WTC11 (cell line): ENCODE data around the gene BMP6. TPM values are rescaled to one million over a fixed set of nuclear protein-coding genes. Genes with fewer than 3 reads are reported as not detected.

Experiments
- ATAC-seq: fragments of 200-7000 bp; cut with Tn5 transposase; 2 replicates; pipeline ENCODE4 v1.10.0; 2021; ENCODE audit warnings: mild to moderate bottlenecking, moderate library complexity
- CTCF ChIA-PET: fragments of 300-600 bp; sonication (Branson Sonifier 250); formaldehyde crosslinking; loops from one replicate; lab custom pipeline; 2021; ENCODE audit warnings: antibody characterized with exemption; lab: Charles Lee
- POLR2A ChIA-PET: fragments of 350-600 bp; sonication (Branson Sonifier 250); formaldehyde crosslinking; loops from one replicate; lab custom pipeline; 2021; ENCODE audit warnings: antibody characterized with exemption; lab: Charles Lee
- DNase-seq: peaks from one replicate; pipeline ENCODE4 v3.0.0; 2021; ENCODE audit warnings: low spot score
- H3K27ac Mint-ChIP-seq: 2 replicates; pipeline ENCODE4 v1.8.0; 2021; ENCODE audit warnings: mixed read lengths
- H3K27me3 Mint-ChIP-seq: 2 replicates; pipeline ENCODE4 v1.8.0; 2021; ENCODE audit warnings: low read depth, mild to moderate bottlenecking, moderate library complexity, mixed read lengths
- H3K36me3 Mint-ChIP-seq: 2 replicates; pipeline ENCODE4 v1.8.0; 2021; ENCODE audit warnings: mixed read lengths
- H3K4me1 Mint-ChIP-seq: 2 replicates; pipeline ENCODE4 v1.8.0; 2022; ENCODE audit warnings: mixed read lengths
- H3K4me3 Mint-ChIP-seq: 2 replicates; pipeline ENCODE4 v1.8.0; 2021; ENCODE audit warnings: mild to moderate bottlenecking, moderate library complexity, mixed read lengths
- H3K9me3 Mint-ChIP-seq: 2 replicates; pipeline ENCODE4 v1.8.0; 2021; ENCODE audit warnings: mixed read lengths
- CBFB ChIP-seq: sonication (generic); formaldehyde crosslinking; IDR thresholded peaks from 2 replicates; pipeline ENCODE4 v1.8.1; 2022; ENCODE audit warnings: mild to moderate bottlenecking, low read depth, missing genetic modification reagents
- CREM ChIP-seq: sonication (generic); formaldehyde crosslinking; IDR thresholded peaks from 2 replicates; pipeline ENCODE4 v1.8.1; 2022; ENCODE audit warnings: mild to moderate bottlenecking, missing genetic modification reagents, moderate library complexity
- ERG ChIP-seq: fragments of 250-450 bp; sonication (Bioruptor Pico); IDR thresholded peaks from 2 replicates; pipeline ENCODE4 v1.8.0; 2021; ENCODE audit warnings: mild to moderate bottlenecking
- ETV6 ChIP-seq: sonication (generic); formaldehyde crosslinking; IDR thresholded peaks from 2 replicates; pipeline ENCODE4 v1.8.1; 2022; ENCODE audit warnings: mild to moderate bottlenecking, missing genetic modification reagents
- FOXK1 ChIP-seq: sonication (generic); formaldehyde crosslinking; IDR thresholded peaks from 2 replicates; pipeline ENCODE4 v1.8.0; 2022; ENCODE audit warnings: mild to moderate bottlenecking, moderate library complexity, missing genetic modification reagents
- GRHL2 ChIP-seq: fragments of 250-450 bp; sonication (Bioruptor Pico); IDR thresholded peaks from 2 replicates; pipeline ENCODE4 v1.8.0; 2022; ENCODE audit warnings: mild to moderate bottlenecking, moderate library complexity; ENCODE audit not compliant: insufficient replicate concordance, severe bottlenecking
- KAT7 ChIP-seq: sonication (generic); formaldehyde crosslinking; IDR thresholded peaks from 2 replicates; pipeline ENCODE4 v1.8.1; 2023; ENCODE audit warnings: missing genetic modification reagents, mild to moderate bottlenecking, borderline replicate concordance
- MXD4 ChIP-seq: fragments of 250-450 bp; sonication (Bioruptor Pico); IDR thresholded peaks from 2 replicates; pipeline ENCODE4 v1.8.0; 2021; ENCODE audit warnings: mild to moderate bottlenecking, moderate library complexity, borderline replicate concordance
- NR3C1 ChIP-seq: sonication (generic); formaldehyde crosslinking; conservative IDR thresholded peaks from 2 replicates; pipeline ENCODE4 v1.8.1; 2023; ENCODE audit warnings: low read depth, mild to moderate bottlenecking, missing genetic modification reagents
- OVOL2 ChIP-seq: fragments of 250-450 bp; sonication (Bioruptor Pico); IDR thresholded peaks from 2 replicates; pipeline ENCODE4 v1.9.0; 2021; ENCODE audit warnings: mild to moderate bottlenecking, borderline replicate concordance
- SMAD3 ChIP-seq: sonication (generic); formaldehyde crosslinking; IDR thresholded peaks from 2 replicates; pipeline ENCODE4 v1.8.0; 2022; ENCODE audit warnings: missing genetic modification reagents, mild to moderate bottlenecking, borderline replicate concordance
- SMAD4 ChIP-seq: sonication (generic); formaldehyde crosslinking; IDR thresholded peaks from 2 replicates; pipeline ENCODE4 v1.8.0; 2022; ENCODE audit warnings: mild to moderate bottlenecking, missing genetic modification reagents
- SP1 ChIP-seq: sonication (generic); formaldehyde crosslinking; conservative IDR thresholded peaks from 2 replicates; pipeline ENCODE4 v1.8.1; 2022; ENCODE audit warnings: missing genetic modification reagents
- ZBTB21 ChIP-seq: sonication (generic); formaldehyde crosslinking; IDR thresholded peaks from 2 replicates; pipeline ENCODE4 v1.8.1; 2023; ENCODE audit warnings: mild to moderate bottlenecking, missing genetic modification reagents, borderline replicate concordance
- ZMAT4 ChIP-seq: fragments of 250-450 bp; sonication (Bioruptor Pico); IDR thresholded peaks from 2 replicates; pipeline ENCODE4 v1.9.0; 2021; ENCODE audit warnings: mild to moderate bottlenecking
- ZNF121 ChIP-seq: sonication (generic); formaldehyde crosslinking; IDR thresholded peaks from 2 replicates; pipeline ENCODE4 v1.8.0; 2023; ENCODE audit warnings: missing genetic modification reagents
- ZNF138 ChIP-seq: sonication (generic); formaldehyde crosslinking; conservative IDR thresholded peaks from 2 replicates; pipeline ENCODE4 v1.8.1; 2022; ENCODE audit warnings: mild to moderate bottlenecking, moderate library complexity, missing genetic modification reagents
- total RNA-seq: library from RNA; stranded (reverse); gene quantifications from 3 replicates; pipeline ENCODE4 v1.2.3, GENCODE V29; 2021
- TF ChIP-seq, protein P1 (sequence below): sonication (generic); formaldehyde crosslinking; IDR thresholded peaks from 2 replicates; pipeline ENCODE4 v1.8.1; 2023; ENCODE audit warnings: mild to moderate bottlenecking, missing genetic modification reagents
- TF ChIP-seq, protein P2 (sequence below): sonication (generic); formaldehyde crosslinking; IDR thresholded peaks from 2 replicates; pipeline ENCODE4 v1.8.1; 2022; ENCODE audit warnings: low read depth, mild to moderate bottlenecking, moderate library complexity, missing genetic modification reagents, borderline replicate concordance
- TF ChIP-seq, protein P3 (sequence below): sonication (generic); formaldehyde crosslinking; IDR thresholded peaks from 2 replicates; pipeline ENCODE4 v1.8.1; 2023; ENCODE audit warnings: mild to moderate bottlenecking, missing genetic modification reagents, moderate library complexity
- TF ChIP-seq, protein P4 (sequence below): sonication (generic); formaldehyde crosslinking; IDR thresholded peaks from 2 replicates; pipeline ENCODE4 v1.8.0; 2022; ENCODE audit warnings: missing genetic modification reagents

BMP6 gene
- total RNA-seq, 1 experiment from 2014 or later = 1.0 TPM

DNA sequence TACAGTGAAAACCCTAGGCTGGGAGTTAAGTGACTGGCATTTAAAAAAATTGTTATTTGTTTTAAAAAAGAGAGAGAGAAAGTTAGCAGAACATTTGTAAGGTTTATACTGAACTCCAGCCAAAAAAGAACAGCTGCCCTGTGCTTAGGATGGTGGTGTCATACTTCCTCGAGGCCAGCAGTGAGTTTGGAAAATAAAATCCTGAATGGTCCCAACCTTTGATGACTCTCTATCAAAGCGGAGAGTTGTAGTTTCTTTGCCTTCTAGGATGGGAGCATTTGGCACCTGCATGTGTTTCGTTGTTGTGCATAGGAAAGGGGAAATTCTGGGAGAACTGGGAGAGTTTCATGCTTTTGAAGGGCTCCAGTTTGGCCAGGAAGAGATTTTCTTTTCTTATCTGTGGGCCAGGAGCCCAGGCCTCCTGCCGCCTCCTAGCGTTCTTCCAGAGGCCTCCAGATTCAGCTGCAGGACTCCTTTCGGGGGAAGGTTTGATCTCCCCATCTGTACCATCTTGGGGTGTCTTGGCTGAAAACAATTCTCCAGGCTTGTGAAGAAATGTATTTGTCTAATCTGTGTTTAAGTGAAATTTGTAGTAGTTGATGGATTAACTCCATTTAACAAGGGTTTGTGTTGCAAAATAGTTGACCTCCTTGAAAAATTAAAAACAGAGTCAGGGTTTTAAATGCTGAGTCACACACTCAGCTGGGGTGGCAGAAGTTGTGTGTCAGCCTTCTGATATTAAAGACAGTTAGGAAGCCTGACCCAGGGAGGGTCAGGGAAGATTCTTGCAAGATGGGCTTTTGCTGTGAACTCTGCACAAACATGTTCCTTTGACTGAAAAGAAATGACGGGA lies 121.3 kb downstream of the BMP6 start:
- Mint-ChIP-seq H3K36me3 (peaks cover 21% of the 10 kb centered on the region), H3K4me1 (peaks cover 11% of the 10 kb centered on the region), H3K27ac (no peak overlapping the region), H3K4me3 (no peak overlapping the region), H3K27me3 (0 out of 2 replicates have a peak, but pooled peaks cover 4% of the 10 kb centered on the region), H3K9me3 (peaks cover 33% of the 10 kb centered on the region)
- ATAC-seq = no peak; the same call in 1 of the 2 replicates
- ChIA-PET CTCF (interaction anchor here (0.8 to 2.9 kb wide), 3 partner anchors 87 to 124 kb away, joined by 4 to 8 read pairs (median 4); no protein-coding TSS in a partner anchor), POLR2A (no interaction called here)
- no peak for TF ChIP-seq ZNF138 (CRISPR knock-in tag)
- no peak for TF ChIP-seq ERG
- no peak for TF ChIP-seq SMAD3 (CRISPR knock-in tag)
- TF ChIP-seq, protein P1, sequence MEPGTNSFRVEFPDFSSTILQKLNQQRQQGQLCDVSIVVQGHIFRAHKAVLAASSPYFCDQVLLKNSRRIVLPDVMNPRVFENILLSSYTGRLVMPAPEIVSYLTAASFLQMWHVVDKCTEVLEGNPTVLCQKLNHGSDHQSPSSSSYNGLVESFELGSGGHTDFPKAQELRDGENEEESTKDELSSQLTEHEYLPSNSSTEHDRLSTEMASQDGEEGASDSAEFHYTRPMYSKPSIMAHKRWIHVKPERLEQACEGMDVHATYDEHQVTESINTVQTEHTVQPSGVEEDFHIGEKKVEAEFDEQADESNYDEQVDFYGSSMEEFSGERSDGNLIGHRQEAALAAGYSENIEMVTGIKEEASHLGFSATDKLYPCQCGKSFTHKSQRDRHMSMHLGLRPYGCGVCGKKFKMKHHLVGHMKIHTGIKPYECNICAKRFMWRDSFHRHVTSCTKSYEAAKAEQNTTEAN (CRISPR knock-in tag) = no peak
- no peak for TF ChIP-seq CREM (CRISPR knock-in tag)
- no peak for TF ChIP-seq SMAD4 (CRISPR knock-in tag)
- TF ChIP-seq KAT7 (CRISPR knock-in tag) = no peak
- no peak for TF ChIP-seq NR3C1 (CRISPR knock-in tag)
- TF ChIP-seq GRHL2 (CRISPR knock-in tag) = no peak
- TF ChIP-seq OVOL2 (CRISPR knock-in tag) = no peak
- no peak for TF ChIP-seq ETV6
- TF ChIP-seq FOXK1 (CRISPR knock-in tag) = no peak
- TF ChIP-seq CBFB (CRISPR knock-in tag) = no peak
- TF ChIP-seq, protein P2, sequence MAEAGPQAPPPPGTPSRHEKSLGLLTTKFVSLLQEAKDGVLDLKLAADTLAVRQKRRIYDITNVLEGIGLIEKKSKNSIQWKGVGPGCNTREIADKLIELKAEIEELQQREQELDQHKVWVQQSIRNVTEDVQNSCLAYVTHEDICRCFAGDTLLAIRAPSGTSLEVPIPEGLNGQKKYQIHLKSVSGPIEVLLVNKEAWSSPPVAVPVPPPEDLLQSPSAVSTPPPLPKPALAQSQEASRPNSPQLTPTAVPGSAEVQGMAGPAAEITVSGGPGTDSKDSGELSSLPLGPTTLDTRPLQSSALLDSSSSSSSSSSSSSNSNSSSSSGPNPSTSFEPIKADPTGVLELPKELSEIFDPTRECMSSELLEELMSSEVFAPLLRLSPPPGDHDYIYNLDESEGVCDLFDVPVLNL (CRISPR knock-in tag) = no peak
- TF ChIP-seq ZNF121 (CRISPR knock-in tag) = no peak
- no peak for DNase-seq

GRCh38 chr6:7848229-7848628 lies 122.3 kb downstream of the BMP6 start:
- CTCF ChIA-PET = interaction anchor here (2.9 kb wide), 1 partner anchor 125 kb away, joined by 8 read pairs; no protein-coding TSS in a partner anchor
- ATAC-seq = no peak
- peaks cover 41% of the 10 kb centered on the region for H3K9me3 Mint-ChIP-seq

DNA sequence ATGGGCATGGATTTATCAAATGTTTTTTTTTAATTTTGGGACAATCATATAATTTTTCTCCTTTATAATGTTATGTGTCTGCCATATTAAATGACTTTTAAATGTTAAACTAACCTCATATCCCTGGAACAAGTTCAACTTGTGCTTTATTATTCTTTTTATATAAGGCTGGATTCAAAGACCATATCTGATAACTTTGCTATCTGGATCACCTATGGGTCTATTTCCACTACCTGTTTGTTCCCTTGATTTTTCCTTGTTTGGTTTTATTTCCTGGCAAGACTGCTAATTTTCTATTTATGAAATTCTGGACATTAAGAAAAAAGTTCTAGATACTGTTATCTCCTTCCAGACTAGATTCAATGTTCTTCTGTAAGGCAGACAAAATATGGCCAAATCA lies 125.9 kb downstream of the BMP6 start:
- DNase-seq (no peak), ATAC-seq (no peak)
- peaks cover 45% of the 10 kb centered on the region for H3K9me3 Mint-ChIP-seq
- H3K36me3 Mint-ChIP-seq = peaks cover 28% of the 10 kb centered on the region
- H3K4me3 Mint-ChIP-seq = no peak overlapping the region
- peaks cover 7% of the 10 kb centered on the region for H3K4me1 Mint-ChIP-seq
- no peak overlapping the region for H3K27ac Mint-ChIP-seq
- peaks cover 7% of the 10 kb centered on the region; the same call in 1 of the 2 replicates for H3K27me3 Mint-ChIP-seq
- ChIA-PET POLR2A (no interaction called here), CTCF (no interaction called here)
- TF ChIP-seq ZNF121 (CRISPR knock-in tag) = no peak
- no peak for TF ChIP-seq OVOL2 (CRISPR knock-in tag)
- TF ChIP-seq, protein P3, sequence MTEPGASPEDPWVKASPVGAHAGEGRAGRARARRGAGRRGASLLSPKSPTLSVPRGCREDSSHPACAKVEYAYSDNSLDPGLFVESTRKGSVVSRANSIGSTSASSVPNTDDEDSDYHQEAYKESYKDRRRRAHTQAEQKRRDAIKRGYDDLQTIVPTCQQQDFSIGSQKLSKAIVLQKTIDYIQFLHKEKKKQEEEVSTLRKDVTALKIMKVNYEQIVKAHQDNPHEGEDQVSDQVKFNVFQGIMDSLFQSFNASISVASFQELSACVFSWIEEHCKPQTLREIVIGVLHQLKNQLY (CRISPR knock-in tag) = no peak
- no peak for TF ChIP-seq MXD4 (CRISPR knock-in tag)
- TF ChIP-seq ZBTB21 (CRISPR knock-in tag) = no peak
- TF ChIP-seq, protein P4, sequence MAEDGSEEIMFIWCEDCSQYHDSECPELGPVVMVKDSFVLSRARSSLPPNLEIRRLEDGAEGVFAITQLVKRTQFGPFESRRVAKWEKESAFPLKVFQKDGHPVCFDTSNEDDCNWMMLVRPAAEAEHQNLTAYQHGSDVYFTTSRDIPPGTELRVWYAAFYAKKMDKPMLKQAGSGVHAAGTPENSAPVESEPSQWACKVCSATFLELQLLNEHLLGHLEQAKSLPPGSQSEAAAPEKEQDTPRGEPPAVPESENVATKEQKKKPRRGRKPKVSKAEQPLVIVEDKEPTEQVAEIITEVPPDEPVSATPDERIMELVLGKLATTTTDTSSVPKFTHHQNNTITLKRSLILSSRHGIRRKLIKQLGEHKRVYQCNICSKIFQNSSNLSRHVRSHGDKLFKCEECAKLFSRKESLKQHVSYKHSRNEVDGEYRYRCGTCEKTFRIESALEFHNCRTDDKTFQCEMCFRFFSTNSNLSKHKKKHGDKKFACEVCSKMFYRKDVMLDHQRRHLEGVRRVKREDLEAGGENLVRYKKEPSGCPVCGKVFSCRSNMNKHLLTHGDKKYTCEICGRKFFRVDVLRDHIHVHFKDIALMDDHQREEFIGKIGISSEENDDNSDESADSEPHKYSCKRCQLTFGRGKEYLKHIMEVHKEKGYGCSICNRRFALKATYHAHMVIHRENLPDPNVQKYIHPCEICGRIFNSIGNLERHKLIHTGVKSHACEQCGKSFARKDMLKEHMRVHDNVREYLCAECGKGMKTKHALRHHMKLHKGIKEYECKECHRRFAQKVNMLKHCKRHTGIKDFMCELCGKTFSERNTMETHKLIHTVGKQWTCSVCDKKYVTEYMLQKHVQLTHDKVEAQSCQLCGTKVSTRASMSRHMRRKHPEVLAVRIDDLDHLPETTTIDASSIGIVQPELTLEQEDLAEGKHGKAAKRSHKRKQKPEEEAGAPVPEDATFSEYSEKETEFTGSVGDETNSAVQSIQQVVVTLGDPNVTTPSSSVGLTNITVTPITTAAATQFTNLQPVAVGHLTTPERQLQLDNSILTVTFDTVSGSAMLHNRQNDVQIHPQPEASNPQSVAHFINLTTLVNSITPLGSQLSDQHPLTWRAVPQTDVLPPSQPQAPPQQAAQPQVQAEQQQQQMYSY = no peak

More at GRCh38 chr6:7848229-7848628, 122.3 kb downstream of the BMP6 start:
- no peak overlapping the region for H3K27ac Mint-ChIP-seq
- no peak for DNase-seq
- POLR2A ChIA-PET = no interaction called here
- peaks cover 11% of the 10 kb centered on the region for H3K4me1 Mint-ChIP-seq
- peaks cover 28% of the 10 kb centered on the region for H3K36me3 Mint-ChIP-seq
- H3K27me3 Mint-ChIP-seq = peaks cover 7% of the 10 kb centered on the region; the same call in 1 of the 2 replicates
- H3K4me3 Mint-ChIP-seq = no peak overlapping the region
- TF ChIP-seq ZNF121 (CRISPR knock-in tag) = no peak
- TF ChIP-seq ZMAT4 (CRISPR knock-in tag) = no peak
- no peak for TF ChIP-seq SP1 (CRISPR knock-in tag)
